WTC11 (cell line): ENCODE data around the gene MRTFA. TPM values are rescaled to one million over a fixed set of nuclear protein-coding genes. Genes with fewer than 3 reads are reported as not detected.
A peak's percentile ranks its signal among the peaks of the same experiment; 100 is the strongest.
"Not testable (repeated sequence)": the region's sequence is repeated elsewhere in the genome, so short reads cannot be mapped to it uniquely, and the experiment has no call there.

Source experiments
- ATAC-seq: fragments of 200-7000 bp; cut with Tn5 transposase; 2 replicates; pipeline ENCODE4 v1.10.0; 2021; ENCODE audit warnings: mild to moderate bottlenecking, moderate library complexity
- CTCF ChIA-PET: fragments of 300-600 bp; sonication (Branson Sonifier 250); formaldehyde crosslinking; loops from one replicate; lab custom pipeline; 2021; ENCODE audit warnings: antibody characterized with exemption; lab: Charles Lee
- POLR2A ChIA-PET: fragments of 350-600 bp; sonication (Branson Sonifier 250); formaldehyde crosslinking; loops from one replicate; lab custom pipeline; 2021; ENCODE audit warnings: antibody characterized with exemption; lab: Charles Lee
- DNase-seq: peaks from one replicate; pipeline ENCODE4 v3.0.0; 2021; ENCODE audit warnings: low spot score
- H3K27ac Mint-ChIP-seq: 2 replicates; pipeline ENCODE4 v1.8.0; 2021; ENCODE audit warnings: mixed read lengths
- H3K27me3 Mint-ChIP-seq: 2 replicates; pipeline ENCODE4 v1.8.0; 2021; ENCODE audit warnings: low read depth, mild to moderate bottlenecking, moderate library complexity, mixed read lengths
- H3K36me3 Mint-ChIP-seq: 2 replicates; pipeline ENCODE4 v1.8.0; 2021; ENCODE audit warnings: mixed read lengths
- H3K4me1 Mint-ChIP-seq: 2 replicates; pipeline ENCODE4 v1.8.0; 2022; ENCODE audit warnings: mixed read lengths
- H3K4me3 Mint-ChIP-seq: 2 replicates; pipeline ENCODE4 v1.8.0; 2021; ENCODE audit warnings: mild to moderate bottlenecking, moderate library complexity, mixed read lengths
- H3K9me3 Mint-ChIP-seq: 2 replicates; pipeline ENCODE4 v1.8.0; 2021; ENCODE audit warnings: mixed read lengths
- ATF3 ChIP-seq: sonication (generic); formaldehyde crosslinking; conservative IDR thresholded peaks from 2 replicates; pipeline ENCODE4 v1.8.1; 2022; ENCODE audit warnings: mild to moderate bottlenecking, missing genetic modification reagents
- CREB1 ChIP-seq: sonication (generic); formaldehyde crosslinking; IDR thresholded peaks from 2 replicates; pipeline ENCODE4 v1.8.0; 2023; ENCODE audit warnings: mild to moderate bottlenecking, missing genetic modification reagents
- ELF4 ChIP-seq: sonication (generic); formaldehyde crosslinking; IDR thresholded peaks from 2 replicates; pipeline ENCODE4 v1.8.1; 2022; ENCODE audit warnings: low read depth, mild to moderate bottlenecking, moderate library complexity, missing genetic modification reagents
- ESRRA ChIP-seq: sonication (generic); formaldehyde crosslinking; IDR thresholded peaks from 2 replicates; pipeline ENCODE4 v1.8.1; 2022; ENCODE audit warnings: mild to moderate bottlenecking, missing genetic modification reagents, borderline replicate concordance
- FOXK1 ChIP-seq: sonication (generic); formaldehyde crosslinking; IDR thresholded peaks from 2 replicates; pipeline ENCODE4 v1.8.0; 2022; ENCODE audit warnings: mild to moderate bottlenecking, moderate library complexity, missing genetic modification reagents
- JAZF1 ChIP-seq: fragments of 250-450 bp; sonication (Bioruptor Pico); IDR thresholded peaks from 2 replicates; pipeline ENCODE4 v1.9.0; 2021; ENCODE audit warnings: moderate library complexity, mild to moderate bottlenecking, inconsistent platforms
- KAT7 ChIP-seq: sonication (generic); formaldehyde crosslinking; IDR thresholded peaks from 2 replicates; pipeline ENCODE4 v1.8.1; 2023; ENCODE audit warnings: missing genetic modification reagents, mild to moderate bottlenecking, borderline replicate concordance
- NFE2L1 ChIP-seq: sonication (generic); formaldehyde crosslinking; IDR thresholded peaks from 2 replicates; pipeline ENCODE4 v1.8.1; 2023; ENCODE audit warnings: missing genetic modification reagents
- PRDM15 ChIP-seq: sonication (generic); formaldehyde crosslinking; IDR thresholded peaks from 2 replicates; pipeline ENCODE4 v1.8.0; 2022; ENCODE audit warnings: missing genetic modification reagents
- RELA ChIP-seq: sonication (generic); formaldehyde crosslinking; IDR thresholded peaks from 2 replicates; pipeline ENCODE4 v1.8.1; 2022; ENCODE audit warnings: missing genetic modification reagents, mild to moderate bottlenecking, borderline replicate concordance
- USF1 ChIP-seq: sonication (generic); formaldehyde crosslinking; IDR thresholded peaks from 2 replicates; pipeline ENCODE4 v1.8.0; 2022; ENCODE audit warnings: mild to moderate bottlenecking, missing genetic modification reagents
- ZBTB21 ChIP-seq: sonication (generic); formaldehyde crosslinking; IDR thresholded peaks from 2 replicates; pipeline ENCODE4 v1.8.1; 2023; ENCODE audit warnings: mild to moderate bottlenecking, missing genetic modification reagents, borderline replicate concordance
- ZNF121 ChIP-seq: sonication (generic); formaldehyde crosslinking; IDR thresholded peaks from 2 replicates; pipeline ENCODE4 v1.8.0; 2023; ENCODE audit warnings: missing genetic modification reagents
- ZNF219 ChIP-seq: sonication (generic); formaldehyde crosslinking; IDR thresholded peaks from 2 replicates; pipeline ENCODE4 v1.8.0; 2023; ENCODE audit warnings: missing genetic modification reagents, mild to moderate bottlenecking, borderline replicate concordance
- ZNF317 ChIP-seq: sonication (generic); formaldehyde crosslinking; IDR thresholded peaks from 2 replicates; pipeline ENCODE4 v1.8.1; 2023; ENCODE audit warnings: low read depth, mild to moderate bottlenecking, moderate library complexity, missing genetic modification reagents, borderline replicate concordance
- ZNF416 ChIP-seq: fragments of 250-450 bp; sonication (Bioruptor Pico); IDR thresholded peaks from 2 replicates; pipeline ENCODE4 v1.9.0; 2021; ENCODE audit warnings: mild to moderate bottlenecking, inconsistent platforms
- total RNA-seq: library from RNA; stranded (reverse); gene quantifications from 3 replicates; pipeline ENCODE4 v1.2.3, GENCODE V29; 2021
- TF ChIP-seq, protein P1 (sequence below): sonication (generic); formaldehyde crosslinking; IDR thresholded peaks from 2 replicates; pipeline ENCODE4 v1.8.1; 2023; ENCODE audit warnings: mild to moderate bottlenecking, missing genetic modification reagents, borderline replicate concordance
- TF ChIP-seq, protein P2 (sequence below): sonication (generic); formaldehyde crosslinking; IDR thresholded peaks from 2 replicates; pipeline ENCODE4 v1.8.1; 2022; ENCODE audit warnings: mild to moderate bottlenecking, missing genetic modification reagents, moderate library complexity, borderline replicate concordance

Gene MRTFA
- total RNA-seq, 1 experiment from 2014 or later, result 48.4 TPM

DNA sequence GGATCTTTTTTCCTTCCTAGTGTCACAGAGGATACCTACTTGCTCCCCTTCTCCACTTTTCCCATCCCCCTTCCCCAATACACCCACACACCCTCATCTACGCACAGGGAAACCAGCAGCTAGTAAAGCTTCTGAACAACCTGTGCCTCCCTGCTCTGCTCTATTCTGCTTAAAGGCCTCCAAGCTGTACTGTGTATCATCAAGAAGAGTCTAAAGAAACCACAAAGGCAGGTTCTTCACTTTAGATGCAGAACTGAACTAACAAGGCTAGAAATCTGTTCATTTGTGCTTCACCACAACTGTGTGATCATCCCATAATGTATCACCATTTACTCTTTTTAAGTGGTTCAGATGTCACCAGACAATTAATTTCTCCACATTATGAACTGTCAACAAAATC lies 133.6 kb downstream of the MRTFA start:
- no peak for DNase-seq
- no peak for TF ChIP-seq ZNF121 (CRISPR knock-in tag)
- no peak for TF ChIP-seq JAZF1 (CRISPR knock-in tag)
- no peak for TF ChIP-seq ELF4
- no peak for TF ChIP-seq KAT7 (CRISPR knock-in tag)
- TF ChIP-seq, protein P1, sequence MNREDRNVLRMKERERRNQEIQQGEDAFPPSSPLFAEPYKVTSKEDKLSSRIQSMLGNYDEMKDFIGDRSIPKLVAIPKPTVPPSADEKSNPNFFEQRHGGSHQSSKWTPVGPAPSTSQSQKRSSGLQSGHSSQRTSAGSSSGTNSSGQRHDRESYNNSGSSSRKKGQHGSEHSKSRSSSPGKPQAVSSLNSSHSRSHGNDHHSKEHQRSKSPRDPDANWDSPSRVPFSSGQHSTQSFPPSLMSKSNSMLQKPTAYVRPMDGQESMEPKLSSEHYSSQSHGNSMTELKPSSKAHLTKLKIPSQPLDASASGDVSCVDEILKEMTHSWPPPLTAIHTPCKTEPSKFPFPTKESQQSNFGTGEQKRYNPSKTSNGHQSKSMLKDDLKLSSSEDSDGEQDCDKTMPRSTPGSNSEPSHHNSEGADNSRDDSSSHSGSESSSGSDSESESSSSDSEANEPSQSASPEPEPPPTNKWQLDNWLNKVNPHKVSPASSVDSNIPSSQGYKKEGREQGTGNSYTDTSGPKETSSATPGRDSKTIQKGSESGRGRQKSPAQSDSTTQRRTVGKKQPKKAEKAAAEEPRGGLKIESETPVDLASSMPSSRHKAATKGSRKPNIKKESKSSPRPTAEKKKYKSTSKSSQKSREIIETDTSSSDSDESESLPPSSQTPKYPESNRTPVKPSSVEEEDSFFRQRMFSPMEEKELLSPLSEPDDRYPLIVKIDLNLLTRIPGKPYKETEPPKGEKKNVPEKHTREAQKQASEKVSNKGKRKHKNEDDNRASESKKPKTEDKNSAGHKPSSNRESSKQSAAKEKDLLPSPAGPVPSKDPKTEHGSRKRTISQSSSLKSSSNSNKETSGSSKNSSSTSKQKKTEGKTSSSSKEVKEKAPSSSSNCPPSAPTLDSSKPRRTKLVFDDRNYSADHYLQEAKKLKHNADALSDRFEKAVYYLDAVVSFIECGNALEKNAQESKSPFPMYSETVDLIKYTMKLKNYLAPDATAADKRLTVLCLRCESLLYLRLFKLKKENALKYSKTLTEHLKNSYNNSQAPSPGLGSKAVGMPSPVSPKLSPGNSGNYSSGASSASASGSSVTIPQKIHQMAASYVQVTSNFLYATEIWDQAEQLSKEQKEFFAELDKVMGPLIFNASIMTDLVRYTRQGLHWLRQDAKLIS (CRISPR knock-in tag), result no peak
- TF ChIP-seq FOXK1 (CRISPR knock-in tag), result no peak
- Mint-ChIP-seq H3K27me3 (0 out of 2 replicates have a peak, but pooled peaks cover 3% of the 10 kb centered on the region), H3K9me3 (peaks cover 8% of the 10 kb centered on the region), H3K4me1 (peaks cover 16% of the 10 kb centered on the region), H3K36me3 (peaks cover 11% of the 10 kb centered on the region), H3K4me3 (no peak overlapping the region), H3K27ac (no peak overlapping the region)
- no peak for ATAC-seq
- POLR2A ChIA-PET, result no interaction called here
- CTCF ChIA-PET, result no interaction called here

- DNase-seq, H3K27me3 Mint-ChIP-seq, POLR2A ChIA-PET, ATAC-seq, H3K9me3 Mint-ChIP-seq, CTCF ChIA-PET, H3K27ac Mint-ChIP-seq, H3K4me3 Mint-ChIP-seq: not testable (repeated sequence)
- Mint-ChIP-seq H3K4me1 (peaks cover 16% of the 10 kb centered on the region), H3K36me3 (peaks cover 11% of the 10 kb centered on the region)
Observed at GRCh38 chr22:40500465-40500786, 136.1 kb downstream of the MRTFA start.

DNA sequence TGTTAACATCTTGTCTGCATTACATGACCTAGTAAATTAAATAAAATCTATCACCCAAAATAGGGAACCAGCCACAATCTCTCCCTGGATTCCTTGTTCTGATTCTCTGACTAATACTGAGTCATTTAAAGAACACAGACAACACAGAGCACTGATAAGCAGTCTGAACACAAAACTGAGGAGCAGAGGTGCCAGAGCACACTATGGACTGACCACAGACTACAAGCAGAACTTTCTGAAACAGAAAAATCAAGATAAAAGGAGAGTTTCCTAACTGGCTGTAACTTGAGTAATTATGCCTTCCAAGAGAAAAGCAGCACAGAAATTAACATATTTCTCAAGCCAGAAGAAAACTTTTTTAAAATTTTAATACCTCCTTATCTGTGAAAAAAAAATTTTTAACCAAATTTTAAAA lies 137.3 kb downstream of the MRTFA start:
- peaks cover 8% of the 10 kb centered on the region for H3K9me3 Mint-ChIP-seq

More for the DNA sequence above, 137.3 kb downstream of the MRTFA start:
- ATAC-seq (no peak), DNase-seq (no peak)
- CTCF ChIA-PET, result interaction anchor here (0.6 to 1.0 kb wide), 2 partner anchors 11 to 165 kb away, joined by 3 read pairs; no protein-coding TSS in a partner anchor
- peaks cover 11% of the 10 kb centered on the region for H3K36me3 Mint-ChIP-seq
- H3K27me3 Mint-ChIP-seq, result 0 out of 2 replicates have a peak, but pooled peaks cover 3% of the 10 kb centered on the region
- TF ChIP-seq RELA (CRISPR knock-in tag) (no peak), ZNF219 (CRISPR knock-in tag) (no peak), NFE2L1 (CRISPR knock-in tag) (no peak), ZNF416 (CRISPR knock-in tag) (no peak), ESRRA (no peak), KAT7 (CRISPR knock-in tag) (no peak), ZNF317 (CRISPR knock-in tag) (no peak), ZBTB21 (CRISPR knock-in tag) (no peak), CREB1 (CRISPR knock-in tag) (no peak), ATF3 (no peak), PRDM15 (CRISPR knock-in tag) (no peak), ZNF121 (CRISPR knock-in tag) (no peak), USF1 (CRISPR knock-in tag) (no peak)
- TF ChIP-seq, protein P2, sequence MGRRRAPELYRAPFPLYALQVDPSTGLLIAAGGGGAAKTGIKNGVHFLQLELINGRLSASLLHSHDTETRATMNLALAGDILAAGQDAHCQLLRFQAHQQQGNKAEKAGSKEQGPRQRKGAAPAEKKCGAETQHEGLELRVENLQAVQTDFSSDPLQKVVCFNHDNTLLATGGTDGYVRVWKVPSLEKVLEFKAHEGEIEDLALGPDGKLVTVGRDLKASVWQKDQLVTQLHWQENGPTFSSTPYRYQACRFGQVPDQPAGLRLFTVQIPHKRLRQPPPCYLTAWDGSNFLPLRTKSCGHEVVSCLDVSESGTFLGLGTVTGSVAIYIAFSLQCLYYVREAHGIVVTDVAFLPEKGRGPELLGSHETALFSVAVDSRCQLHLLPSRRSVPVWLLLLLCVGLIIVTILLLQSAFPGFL, result no peak
- peaks cover 16% of the 10 kb centered on the region for H3K4me1 Mint-ChIP-seq
- H3K27ac Mint-ChIP-seq, result peak overlapping the region; percentile 88
- no peak overlapping the region for H3K4me3 Mint-ChIP-seq
- POLR2A ChIA-PET, result no interaction called here
